Neuronal stem cell (in vitro differentiated cells): ENCODE results near the gene HOXC5.

ENCODE experiments used
- DNase-seq: peaks from one replicate; pipeline ENCODE4 v3.0.0-alpha.2; 2013; ENCODE audit warnings: low spot score
- H2AFZ ChIP-seq: one replicate; pipeline ENCODE4 v1.6.1; 2013; ENCODE audit warnings: mild to moderate bottlenecking, low read length, inconsistent platforms
- H2AK5ac ChIP-seq: 2 replicates; pipeline ENCODE4 v1.6.1; 2013; ENCODE audit warnings: low read depth, mild to moderate bottlenecking, inconsistent platforms, low read length, moderate library complexity, mixed read lengths
- H2BK120ac ChIP-seq: 2 replicates; pipeline ENCODE4 v1.6.1; 2013; ENCODE audit warnings: low read depth, mild to moderate bottlenecking, inconsistent platforms, low read length, moderate library complexity, mixed read lengths
- H2BK12ac ChIP-seq: one replicate; pipeline ENCODE4 v1.6.1; 2013; ENCODE audit warnings: low read length, inconsistent platforms
- H2BK15ac ChIP-seq: 2 replicates; pipeline ENCODE4 v1.6.1; 2013; ENCODE audit warnings: mild to moderate bottlenecking, low read length, inconsistent platforms, mixed read lengths
- H2BK5ac ChIP-seq: one replicate; pipeline ENCODE4 v1.6.1; 2013; ENCODE audit warnings: inconsistent platforms, mild to moderate bottlenecking, low read length, moderate library complexity
- H3K14ac ChIP-seq: one replicate; pipeline ENCODE4 v1.6.1; 2013; ENCODE audit warnings: low read length, inconsistent platforms
- H3K18ac ChIP-seq: 2 replicates; pipeline ENCODE4 v1.6.1; 2013; ENCODE audit warnings: low read length, inconsistent platforms
- H3K23ac ChIP-seq: 2 replicates; pipeline ENCODE4 v1.6.1; 2013; ENCODE audit warnings: low read depth, mild to moderate bottlenecking, mixed read lengths, low read length, inconsistent platforms; ENCODE audit not compliant: poor library complexity
- H3K27ac ChIP-seq: replicated peaks from 3 replicates; pipeline ENCODE4 v1.5.1; 2013; ENCODE audit warnings: low read length, inconsistent platforms
- H3K27me3 ChIP-seq, 3 experiments: 2 replicates each; pipeline ENCODE4 v1.6.1; 2013; ENCODE audit warnings: low read length in 3 of 3, mild to moderate bottlenecking in 2 of 3, inconsistent platforms in 1 of 3, low read depth in 1 of 3, mixed read lengths in 1 of 3, moderate library complexity in 1 of 3; ENCODE audit not compliant: control insufficient read depth in 3 of 3, insufficient read depth in 3 of 3
- H3K36me3 ChIP-seq, 2 donors: replicated peaks in 1 of 2; 2 replicates each; pipeline ENCODE4 v1.6.1; 2013; ENCODE audit warnings: low read length in 2 of 2; ENCODE audit not compliant: control insufficient read depth in 2 of 2, insufficient read depth in 2 of 2
- H3K4ac ChIP-seq: 2 replicates; pipeline ENCODE4 v1.6.1; 2013; ENCODE audit warnings: inconsistent platforms, mild to moderate bottlenecking, low read length, moderate library complexity
- H3K4me1 ChIP-seq, 2 donors: 1 replicate in 1 of 2; 2 replicates in 1 of 2; pipeline ENCODE4 v1.6.1; 2013; ENCODE audit warnings: low read length in 2 of 2, low read depth in 1 of 2; ENCODE audit not compliant: control insufficient read depth in 2 of 2, insufficient read depth in 1 of 2
- H3K4me2 ChIP-seq: one replicate; pipeline ENCODE4 v1.6.1; 2013; ENCODE audit warnings: mild to moderate bottlenecking, low read length, inconsistent platforms; ENCODE audit not compliant: insufficient read depth, poor library complexity, severe bottlenecking
- H3K4me3 ChIP-seq, 2 donors: 2 replicates each; pipeline ENCODE4 v1.5.1; 2013; ENCODE audit warnings: low read length in 2 of 2, mild to moderate bottlenecking in 2 of 2, inconsistent platforms in 1 of 2, moderate library complexity in 1 of 2
- H3K79me1 ChIP-seq: one replicate; pipeline ENCODE4 v1.6.1; 2013; ENCODE audit warnings: low read depth, mild to moderate bottlenecking, inconsistent platforms, low read length, moderate library complexity
- H3K9ac ChIP-seq: one replicate; pipeline ENCODE4 v1.6.1; 2013; ENCODE audit warnings: mild to moderate bottlenecking, low read depth, low read length, inconsistent platforms; ENCODE audit not compliant: poor library complexity
- H3K9me3 ChIP-seq, 2 donors: replicated peaks in 1 of 2; 2 replicates each; pipeline versions ENCODE3 to v1.6.1; 2013; ENCODE audit warnings: low read length in 2 of 2, mild to moderate bottlenecking in 2 of 2, inconsistent platforms in 1 of 2, low read depth in 1 of 2, mixed read lengths in 1 of 2, moderate library complexity in 1 of 2; ENCODE audit not compliant: control insufficient read depth in 2 of 2, insufficient read depth in 1 of 2
- H4K8ac ChIP-seq: one replicate; pipeline ENCODE4 v1.6.1; 2013; ENCODE audit warnings: low read depth, mild to moderate bottlenecking, inconsistent platforms, low read length, moderate library complexity
- H4K91ac ChIP-seq: one replicate; pipeline ENCODE4 v1.6.1; 2013; ENCODE audit warnings: low read length, low read depth, mild to moderate bottlenecking, inconsistent platforms; ENCODE audit not compliant: poor library complexity
- WGBS, 2 donors: extraction: QIAGEN DNeasy Blood & Tissue Kit; methylation state at CpG; one replicate each; pipeline ENCODE4 v1.1.7; 2013; ENCODE audit warnings: missing lambda C conversion rate in 2 of 2, mixed read lengths in 1 of 2; ENCODE audit not compliant: insufficient read length in 2 of 2, insufficient replicate concordance in 1 of 2; ENCODE audit errors: extremely low coverage in 2 of 2; 5-methylcytosine and 5-hydroxymethylcytosine counted together

HOXC5 gene

DNA sequence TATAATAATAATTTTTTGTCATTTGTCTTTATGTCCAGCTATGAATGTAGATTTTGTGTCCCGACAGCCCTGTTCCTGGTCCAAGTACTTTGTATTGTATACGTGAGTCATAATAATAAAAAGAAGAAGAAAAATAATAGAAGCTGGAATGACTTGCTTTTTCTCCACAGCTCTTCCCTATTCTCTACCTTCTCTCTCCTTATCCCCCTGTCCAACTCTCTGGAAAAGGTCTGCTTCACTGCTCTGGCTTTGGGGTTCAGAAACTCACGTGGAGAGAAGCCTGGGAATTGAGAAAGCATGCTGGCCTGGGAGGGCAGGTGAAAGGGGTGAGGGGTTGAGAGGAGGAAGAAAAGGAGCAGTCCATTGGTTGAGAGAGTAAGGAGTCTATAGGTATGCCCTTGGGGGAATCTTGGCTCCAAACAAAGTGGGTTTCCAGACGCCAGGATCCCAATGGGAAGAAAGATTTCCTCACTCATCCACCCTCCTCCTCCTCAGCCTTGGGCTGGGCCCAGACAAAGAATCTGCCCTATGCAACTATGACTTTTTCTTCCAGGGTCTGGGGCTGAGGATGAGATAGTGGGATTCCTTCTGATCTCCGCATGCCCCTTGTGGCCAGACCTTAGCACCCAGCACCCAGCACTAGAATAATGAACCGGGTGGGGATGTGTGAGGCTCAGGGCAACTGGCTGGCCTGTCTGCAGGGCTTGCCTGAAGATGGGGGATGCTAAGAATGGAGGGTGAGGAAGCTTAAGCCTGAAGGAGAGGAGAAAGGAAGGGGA lies 20.0 kb upstream of the HOXC5 start:
- Histone ChIP-seq H3K4me2 (no peak overlapping the region), H3K4me3 (peak overlapping the region in 1 of 2 donors; percentile 18), H2BK15ac (no peak overlapping the region), H2BK12ac (no peak overlapping the region), H3K4me1 (no peaks in the 10 kb centered on the region), H3K23ac (no peak overlapping the region), H3K36me3 (no peaks in the 10 kb centered on the region), H3K9ac (no peak overlapping the region), H3K27ac (no peak overlapping the region), H2AK5ac (no peak overlapping the region), H4K8ac (no peak overlapping the region), H3K4ac (no peak overlapping the region), H3K9me3 (peaks cover 0 to 1% of the 10 kb centered on the region in 2 donors), H2BK120ac (no peak overlapping the region), H3K27me3 (peaks cover 52 to 96% (median 94%) of the 10 kb centered on the region in 3 experiments), H3K18ac (no peak overlapping the region), H2AFZ (no peak overlapping the region), H2BK5ac (no peak overlapping the region), H3K14ac (no peak overlapping the region), H3K79me1 (peaks cover 2% of the 10 kb centered on the region), H4K91ac (no peak overlapping the region)
- no CpG with 5 or more reads among the region's 6 CpGs for WGBS, 2 donors
- no peak for DNase-seq

DNA sequence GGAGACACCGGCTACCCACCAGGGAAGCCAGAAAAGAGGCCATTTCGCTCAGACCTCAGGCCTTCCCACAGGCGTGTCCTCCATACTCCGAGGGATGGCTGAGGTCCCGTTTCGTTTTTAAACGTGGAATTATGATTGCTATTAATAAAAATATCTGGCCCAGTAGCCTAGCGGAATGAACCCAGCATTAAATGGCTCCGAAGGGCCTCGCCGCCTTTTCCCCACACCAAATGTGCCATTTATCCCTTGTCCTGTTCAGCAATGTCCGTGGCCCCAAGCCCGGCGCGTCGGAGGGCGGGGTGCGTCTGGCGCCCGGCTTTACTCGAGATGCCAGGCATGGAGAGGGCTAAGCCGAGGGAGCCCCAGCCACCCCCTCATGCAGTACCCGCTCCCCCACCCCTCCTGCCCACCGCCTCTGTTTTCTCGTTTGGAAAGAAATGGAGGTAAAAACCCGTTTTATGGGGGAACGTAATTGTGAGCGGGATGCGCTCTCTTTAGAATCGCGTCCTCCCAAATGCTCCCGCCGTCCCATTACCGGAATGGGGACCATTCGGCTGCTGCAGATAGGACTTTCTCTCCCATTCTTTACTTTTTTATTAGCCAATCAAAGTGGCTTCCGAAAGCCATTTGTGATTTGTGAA lies 18.4 kb upstream of the HOXC5 start:
- Histone ChIP-seq H3K23ac (no peak overlapping the region), H2BK12ac (no peak overlapping the region), H3K79me1 (no peaks in the 10 kb centered on the region), H2BK5ac (no peak overlapping the region), H3K36me3 (no peaks in the 10 kb centered on the region), H3K9ac (no peak overlapping the region), H3K27ac (no peak overlapping the region), H2AFZ (no peak overlapping the region), H4K91ac (no peak overlapping the region), H3K9me3 (peaks cover 0 to 1% of the 10 kb centered on the region in 2 donors), H2BK15ac (no peak overlapping the region), H3K4me1 (peaks cover 0 to 6% of the 10 kb centered on the region in 2 donors), H3K27me3 (peaks cover 53 to 98% (median 95%) of the 10 kb centered on the region in 3 experiments), H3K4me2 (no peak overlapping the region), H2AK5ac (no peak overlapping the region), H3K14ac (no peak overlapping the region), H3K4me3 (no peak overlapping the region), H3K4ac (no peak overlapping the region), H4K8ac (no peak overlapping the region), H2BK120ac (no peak overlapping the region), H3K18ac (no peak overlapping the region)
- DNase-seq: no peak
- WGBS, 2 donors: no CpG with 5 or more reads among the region's 36 CpGs

DNA sequence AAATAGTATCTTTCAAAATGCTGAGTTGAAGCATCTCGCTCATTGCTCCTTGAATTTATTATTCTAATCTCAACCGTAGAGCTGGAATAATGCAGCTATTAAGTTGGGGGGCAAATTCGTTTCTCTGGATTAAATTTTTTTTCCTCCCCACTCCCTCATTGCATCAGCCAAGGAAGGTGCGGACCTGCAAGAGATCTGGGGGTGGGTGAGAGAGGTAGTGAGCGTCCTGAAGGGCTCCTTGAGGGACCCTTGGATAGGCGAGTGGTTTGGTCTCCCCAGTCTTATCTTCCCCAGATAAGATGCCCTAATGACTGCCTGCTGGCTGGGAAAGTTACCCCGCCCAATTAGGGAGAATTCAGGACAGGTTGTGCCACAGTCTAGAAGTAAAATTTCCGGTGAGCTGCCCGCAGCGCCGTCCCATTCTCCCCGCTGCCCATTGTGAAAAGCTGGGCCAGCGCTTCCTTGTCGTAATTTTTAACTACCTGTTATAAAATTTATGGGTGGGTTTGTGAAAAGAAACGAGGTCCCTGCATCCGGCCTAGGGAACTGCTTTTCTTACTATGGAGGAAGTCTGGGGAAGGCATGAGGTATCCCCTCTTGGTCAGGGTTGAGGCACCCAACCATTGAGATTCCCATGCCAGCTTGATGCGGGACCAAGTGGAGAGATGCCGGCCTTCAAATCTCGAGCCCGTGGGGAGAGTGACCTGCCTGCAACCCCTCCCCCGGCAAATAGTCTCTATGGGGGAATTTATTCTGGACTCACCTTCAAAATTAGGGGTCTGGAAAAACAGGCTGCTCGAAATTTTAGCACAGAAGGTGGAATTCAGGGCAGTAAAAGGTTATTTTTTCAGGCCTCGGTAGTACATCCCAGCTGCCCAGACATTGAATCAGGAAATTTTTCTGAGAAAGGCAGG lies 17.6 kb upstream of the HOXC5 start:
- Histone ChIP-seq H2AFZ (no peak overlapping the region), H2BK12ac (no peak overlapping the region), H4K8ac (no peak overlapping the region), H3K18ac (no peak overlapping the region), H2AK5ac (no peak overlapping the region), H3K4me3 (no peak overlapping the region), H2BK120ac (no peak overlapping the region), H3K79me1 (no peaks in the 10 kb centered on the region), H3K9ac (no peak overlapping the region), H3K4ac (no peak overlapping the region), H3K23ac (no peak overlapping the region), H3K36me3 (no peaks in the 10 kb centered on the region), H3K9me3 (peaks cover 0 to 5% of the 10 kb centered on the region in 2 donors), H3K4me2 (no peak overlapping the region), H3K27ac (no peak overlapping the region), H3K14ac (no peak overlapping the region), H4K91ac (no peak overlapping the region), H3K27me3 (peaks cover 55 to 98% (median 95%) of the 10 kb centered on the region in 3 experiments), H3K4me1 (peaks cover 0 to 6% of the 10 kb centered on the region in 2 donors), H2BK15ac (no peak overlapping the region), H2BK5ac (no peak overlapping the region)
- DNase-seq: no peak
- WGBS, 2 donors: no CpG with 5 or more reads among the region's 23 CpGs
